CD4-positive, alpha-beta T cell treated with Interleukin-1 beta for 1 hour (primary cell): ENCODE measurements around the gene TLCD3B.
"Not testable (repeated sequence)": the region's sequence is repeated elsewhere in the genome, so short reads cannot be mapped to it uniquely, and the experiment has no call there.

ENCODE experiments used
- DNase-seq, 2 donors: peaks; one replicate each; pipeline ENCODE4 v3.0.0-alpha.2; 2020 to 2022

The TLCD3B gene

DNA sequence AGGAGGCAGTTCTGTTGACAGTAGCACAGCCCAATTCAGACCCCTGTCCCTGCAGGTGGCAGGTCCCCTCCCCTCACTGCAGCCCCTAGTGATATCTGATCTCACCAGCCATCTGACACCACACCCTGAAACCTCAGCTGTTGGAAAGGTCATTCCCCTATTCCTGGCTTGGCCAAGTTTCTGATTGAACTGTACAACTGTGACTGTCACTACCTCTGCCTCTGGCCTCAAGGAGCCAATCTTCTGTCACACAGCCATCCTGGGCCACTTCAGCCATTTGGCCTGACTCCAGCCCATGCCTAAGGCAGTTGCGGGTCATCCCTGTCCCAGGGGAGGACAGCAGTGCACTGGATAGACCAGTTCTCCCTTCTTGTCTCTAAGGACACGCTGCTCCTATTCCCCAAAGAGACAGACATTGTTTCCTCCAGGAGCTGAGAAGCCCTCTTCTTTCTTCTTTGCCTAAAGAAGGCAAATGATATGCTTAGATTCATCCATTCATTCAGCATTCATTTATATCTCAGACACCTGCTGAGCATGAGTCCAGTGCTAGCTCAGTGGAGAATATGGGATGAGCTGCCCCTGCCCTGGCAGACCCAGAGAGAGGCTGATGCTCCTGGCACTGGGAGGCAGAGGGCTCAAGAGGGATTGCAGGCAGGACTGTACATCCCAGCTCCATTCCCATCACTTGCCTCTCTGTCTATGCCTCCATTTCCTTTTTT lies 29.9 kb upstream of the TLCD3B start:
- no peak for DNase-seq

DNA sequence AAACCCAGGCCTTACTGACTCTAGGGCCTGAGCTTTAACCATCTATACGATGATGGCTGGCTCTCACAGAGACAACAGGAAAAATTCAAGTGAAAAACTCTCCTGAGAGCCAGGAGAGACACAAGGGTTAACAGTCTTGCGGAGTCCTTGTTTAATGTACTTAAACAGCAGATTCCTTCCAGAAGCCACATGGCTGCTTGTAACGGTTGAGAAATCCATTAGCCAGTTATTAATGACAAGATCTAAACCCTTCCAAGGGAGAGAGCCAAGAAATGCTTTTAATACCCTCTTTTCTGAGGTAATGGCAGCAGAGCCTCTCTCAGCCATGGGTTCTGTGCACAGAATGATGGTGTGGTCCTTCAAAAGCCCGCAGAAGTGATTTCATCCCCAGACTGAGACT lies 29.3 kb upstream of the TLCD3B start:
- no peak for DNase-seq

DNA sequence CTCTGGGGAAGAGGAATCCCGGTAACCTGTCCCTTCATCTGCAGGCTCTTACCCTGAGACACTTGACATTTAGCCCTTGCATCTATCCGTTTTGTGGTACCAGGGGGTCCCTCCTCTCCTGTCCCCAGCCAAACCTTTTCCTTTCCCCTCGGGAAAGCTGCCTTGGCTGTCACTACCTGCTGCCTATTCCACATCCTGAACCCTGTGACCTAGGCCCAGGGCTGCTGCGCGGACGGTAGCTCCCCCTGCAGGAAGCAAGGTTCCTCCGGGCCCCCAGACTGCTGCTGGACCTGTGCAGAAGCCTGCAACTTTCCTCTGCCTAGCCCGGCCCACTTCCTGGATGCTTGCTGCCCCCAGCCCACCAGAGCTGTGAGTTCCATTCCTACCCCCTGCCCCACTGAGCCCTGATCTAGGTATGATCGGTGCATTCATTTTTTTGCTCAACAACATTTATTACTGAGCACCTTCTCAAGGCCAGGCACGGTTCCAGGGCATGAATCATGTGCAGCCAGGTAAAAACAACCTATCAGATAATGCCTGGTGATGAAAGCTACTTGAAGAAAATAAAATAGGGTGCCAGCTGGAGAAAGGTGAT lies 24.0 kb upstream of the TLCD3B start:
- peak; percentile 44 to 53 for DNase-seq

DNA sequence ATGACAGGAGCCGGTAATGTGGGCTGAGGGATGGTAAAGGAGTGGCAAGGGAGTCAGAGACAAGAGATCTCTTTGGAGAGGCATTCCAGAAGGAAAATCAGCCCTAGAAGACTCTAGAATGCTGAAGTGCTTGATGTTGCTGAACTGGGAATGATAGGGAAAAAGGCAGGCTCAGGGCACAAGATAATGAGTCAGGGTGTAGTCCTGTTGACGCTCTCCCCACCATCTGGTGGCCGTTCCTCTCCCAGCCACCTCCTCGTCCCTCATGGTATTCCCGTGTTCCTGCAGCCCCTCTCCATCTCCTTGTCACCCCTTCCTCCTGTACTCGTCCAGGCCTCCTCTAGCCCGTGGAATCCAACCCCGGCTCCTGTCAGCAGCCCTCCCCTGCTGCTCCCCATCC lies 23.4 kb upstream of the TLCD3B start:
- no peak for DNase-seq

DNA sequence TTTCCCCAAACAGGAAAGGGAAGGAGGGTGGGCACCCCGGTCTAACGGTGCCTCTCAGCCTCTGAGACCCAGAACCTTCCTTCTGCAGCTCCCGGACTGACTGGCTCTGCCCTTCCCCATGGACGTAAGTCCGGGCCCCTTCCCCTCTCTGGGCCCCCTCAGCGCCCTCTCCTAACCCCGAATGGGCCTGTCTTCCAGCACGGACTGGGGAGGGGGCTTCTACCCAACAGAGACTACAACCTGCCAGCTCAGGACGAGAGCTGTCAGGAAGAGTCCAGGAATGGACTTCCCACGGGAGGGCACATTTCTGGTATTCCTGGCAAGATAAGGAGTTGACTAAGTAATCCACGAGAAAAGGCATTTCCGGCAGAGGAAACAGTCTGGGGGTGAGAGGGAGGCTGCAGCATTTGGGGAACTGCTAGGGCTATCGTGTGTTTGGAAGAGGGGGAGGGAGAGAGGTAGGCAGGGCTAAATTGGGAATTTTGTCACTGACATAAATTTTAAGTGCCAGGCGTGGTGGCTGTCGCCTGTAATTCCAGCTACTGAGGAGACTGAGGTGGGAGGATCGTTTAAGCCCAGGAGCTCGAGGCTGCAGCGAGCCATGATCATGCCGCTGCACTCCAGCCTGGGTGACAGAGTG lies 22.4 kb upstream of the TLCD3B start:
- DNase-seq = no peak

DNA sequence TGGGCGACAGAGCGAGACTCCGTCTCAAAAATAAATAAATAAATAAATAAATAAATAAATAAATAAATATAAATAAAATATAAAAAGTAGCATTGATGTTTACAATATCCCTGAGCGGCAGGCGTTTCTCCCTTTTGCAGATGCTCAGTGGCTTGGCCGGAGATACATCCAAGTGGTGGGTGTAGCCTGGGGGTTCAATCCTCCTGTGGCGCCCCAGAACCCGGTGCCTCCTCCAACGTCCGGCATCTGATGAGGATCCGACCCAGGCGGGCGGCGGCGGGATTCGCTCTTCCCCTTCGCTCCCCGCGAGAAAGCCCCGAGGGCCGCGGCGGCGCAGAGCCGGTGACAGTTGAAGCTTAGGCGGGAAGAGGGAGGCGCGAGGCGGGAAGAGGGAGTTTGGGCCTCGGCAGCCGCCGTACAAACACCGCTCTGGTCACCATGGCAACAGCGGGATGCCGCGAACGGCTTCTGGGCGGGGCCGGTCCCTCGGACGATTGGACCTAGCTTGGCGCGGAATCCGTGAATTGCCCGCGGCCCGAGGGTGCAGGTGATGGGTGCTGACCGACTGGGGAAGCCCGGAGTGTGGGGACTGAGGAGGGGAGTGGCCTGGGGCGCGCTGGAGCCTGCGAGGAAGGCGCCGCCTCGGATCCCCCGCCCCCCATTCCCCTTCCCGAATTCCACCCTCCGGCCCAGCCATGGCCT lies 21.8 kb upstream of the TLCD3B start:
- DNase-seq = peak; percentile 88 to 89

DNA sequence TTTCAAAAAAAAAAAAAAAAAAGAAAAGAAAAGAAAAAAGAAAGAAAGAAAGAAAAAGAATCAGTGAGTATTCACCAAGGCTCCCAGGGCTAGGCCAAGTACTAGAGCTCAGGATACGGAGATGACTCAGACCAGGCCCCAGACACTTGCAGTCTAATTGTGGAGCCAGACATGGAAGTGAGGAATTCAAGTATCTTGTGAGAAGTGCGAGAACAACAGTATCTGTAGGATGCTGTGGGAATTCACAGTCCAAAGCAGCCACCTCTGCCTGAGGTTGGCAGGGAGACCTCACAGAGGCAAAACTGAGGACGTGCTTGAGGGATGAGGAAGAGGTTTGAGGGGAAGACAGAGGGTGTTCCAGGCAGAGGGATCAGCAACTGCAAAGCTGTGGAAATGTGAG lies 20.4 kb upstream of the TLCD3B start:
- no peak for DNase-seq

DNA sequence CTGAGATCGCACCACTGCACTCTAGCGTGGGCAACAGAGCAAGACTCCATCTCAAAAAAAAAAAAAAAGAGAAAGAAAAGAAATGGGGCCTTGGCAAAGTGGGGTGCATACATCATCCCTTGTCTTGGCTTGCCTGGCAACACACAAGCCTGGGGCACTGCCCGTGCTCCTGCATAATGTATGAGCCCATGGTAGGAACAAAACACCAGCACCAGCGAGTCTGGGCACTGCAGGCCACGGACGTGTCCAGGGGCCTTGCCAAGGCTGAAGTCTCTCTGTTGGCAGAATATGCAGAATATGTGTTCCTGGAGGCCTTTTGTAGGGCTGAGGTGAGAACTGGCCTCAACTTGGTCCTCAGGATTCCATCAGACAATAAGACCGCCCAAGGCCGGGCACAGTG lies 18.8 kb upstream of the TLCD3B start:
- DNase-seq = no peak

DNA sequence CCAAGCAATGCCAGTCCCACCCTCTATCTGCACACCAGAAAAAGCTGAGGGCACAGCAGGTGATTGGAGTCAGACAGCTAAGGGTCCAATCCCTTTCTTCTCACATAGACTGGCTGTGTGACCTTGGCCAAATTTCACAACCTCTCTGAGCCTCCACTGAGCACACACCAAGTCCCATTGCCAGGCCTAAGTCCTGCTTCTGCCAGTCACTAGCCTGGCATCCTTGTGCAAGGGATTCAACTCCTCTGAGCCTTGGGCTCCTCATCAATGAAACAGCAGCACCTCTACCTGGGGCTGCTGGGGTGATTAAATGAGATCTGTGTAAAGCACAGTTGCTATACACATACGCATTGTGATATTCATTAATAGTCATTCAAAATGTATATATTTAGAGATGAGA lies 15.5 kb upstream of the TLCD3B start:
- no peak for DNase-seq

DNA sequence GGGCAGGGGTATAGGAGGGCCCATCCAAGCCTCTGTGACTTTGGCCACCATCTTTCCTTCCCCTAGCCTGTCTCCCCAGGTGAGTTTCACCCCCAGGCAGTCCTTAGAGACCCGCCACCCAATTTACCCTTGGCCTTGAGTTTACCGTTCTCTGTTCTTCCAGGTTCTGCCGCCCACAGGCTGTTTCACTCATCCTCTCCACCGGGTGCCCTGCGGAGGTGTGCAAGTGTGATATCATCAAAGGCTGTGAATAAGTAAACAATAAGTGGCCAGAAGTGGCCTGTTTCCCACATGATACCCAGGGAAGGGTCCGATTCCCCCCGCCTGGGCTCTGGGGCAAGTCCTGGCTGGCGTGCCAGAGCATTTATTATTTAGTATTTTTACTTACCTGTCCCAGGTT lies 15.1 kb upstream of the TLCD3B start:
- DNase-seq = no peak

DNA sequence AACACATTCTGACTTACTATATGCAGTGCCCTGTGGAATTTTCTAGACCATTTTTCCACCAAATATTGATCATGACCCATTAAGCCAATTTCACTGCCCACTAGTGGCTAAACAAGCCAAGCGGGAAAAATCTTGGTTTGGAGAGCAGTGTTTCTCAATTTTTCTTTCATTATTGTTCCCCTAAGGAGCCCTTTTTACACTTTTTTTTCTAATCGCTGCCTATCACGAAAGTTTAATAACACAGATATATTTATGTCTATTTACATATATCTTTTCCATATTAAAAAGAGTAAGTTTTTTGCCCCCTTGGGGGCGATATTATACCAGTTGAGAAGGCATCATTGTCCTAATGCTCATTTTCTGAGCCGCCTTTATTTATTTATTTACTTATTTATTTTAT lies 10.8 kb upstream of the TLCD3B start:
- DNase-seq = peak in 1 of 2 donors; percentile 50

DNA sequence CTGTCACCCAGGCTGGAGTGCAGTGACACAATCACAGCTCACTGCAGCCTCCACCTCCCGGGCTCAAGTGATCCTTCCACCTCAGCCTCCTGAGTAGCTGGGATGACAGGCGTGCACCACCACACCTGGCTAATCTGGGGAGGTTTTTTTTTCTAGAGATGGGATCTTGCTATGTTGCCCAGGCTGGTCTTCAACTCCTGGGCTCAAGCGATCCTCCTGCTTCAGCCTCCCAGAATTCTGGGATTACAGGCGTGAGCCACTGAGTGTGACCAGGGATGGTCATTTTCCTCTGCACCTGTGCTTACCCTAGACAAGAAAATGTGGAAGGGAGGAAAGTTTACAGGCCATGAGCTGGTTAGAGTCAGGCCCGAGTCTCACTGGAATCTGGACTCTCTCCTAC lies 9.6 kb upstream of the TLCD3B start:
- DNase-seq = not testable (repeated sequence)

DNA sequence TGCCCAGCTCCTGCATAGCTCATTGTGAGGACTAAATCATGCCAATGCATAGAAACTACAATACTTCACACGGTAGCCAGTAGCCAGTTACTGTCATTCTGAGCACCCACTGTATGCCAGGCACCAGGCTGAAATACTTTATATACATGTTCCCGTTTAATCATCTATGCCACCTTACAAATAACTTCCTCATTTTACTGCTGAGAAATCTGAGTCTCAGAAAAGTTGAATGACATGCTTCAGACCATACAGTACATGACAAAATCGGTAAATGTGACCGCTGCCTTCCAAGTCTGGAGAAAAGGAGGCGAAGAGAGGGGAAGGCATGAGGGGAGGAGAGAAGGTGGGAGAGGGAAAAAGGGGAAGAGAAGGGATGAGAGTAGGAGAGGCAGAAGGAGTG lies 9.2 kb upstream of the TLCD3B start:
- DNase-seq = no peak

DNA sequence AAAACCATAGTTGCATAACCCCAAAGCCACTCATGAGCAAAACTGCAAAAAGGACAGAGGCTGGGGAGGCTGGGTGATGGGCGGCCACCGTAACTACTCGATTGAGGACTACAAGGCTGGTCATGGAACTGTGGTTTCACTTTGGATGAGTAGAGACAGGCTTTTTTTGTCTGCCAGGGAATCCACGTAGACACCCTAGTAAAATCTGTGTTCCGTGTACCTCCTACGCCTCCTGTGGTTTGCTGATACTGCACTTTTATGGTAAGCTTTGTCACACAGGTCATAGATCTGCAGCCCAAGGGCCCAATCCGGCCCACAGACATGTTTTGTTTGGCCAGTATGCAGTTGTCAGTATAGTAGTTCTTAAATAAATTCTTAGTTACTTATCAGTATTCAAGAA lies 2.2 kb upstream of the TLCD3B start:
- DNase-seq = no peak

DNA sequence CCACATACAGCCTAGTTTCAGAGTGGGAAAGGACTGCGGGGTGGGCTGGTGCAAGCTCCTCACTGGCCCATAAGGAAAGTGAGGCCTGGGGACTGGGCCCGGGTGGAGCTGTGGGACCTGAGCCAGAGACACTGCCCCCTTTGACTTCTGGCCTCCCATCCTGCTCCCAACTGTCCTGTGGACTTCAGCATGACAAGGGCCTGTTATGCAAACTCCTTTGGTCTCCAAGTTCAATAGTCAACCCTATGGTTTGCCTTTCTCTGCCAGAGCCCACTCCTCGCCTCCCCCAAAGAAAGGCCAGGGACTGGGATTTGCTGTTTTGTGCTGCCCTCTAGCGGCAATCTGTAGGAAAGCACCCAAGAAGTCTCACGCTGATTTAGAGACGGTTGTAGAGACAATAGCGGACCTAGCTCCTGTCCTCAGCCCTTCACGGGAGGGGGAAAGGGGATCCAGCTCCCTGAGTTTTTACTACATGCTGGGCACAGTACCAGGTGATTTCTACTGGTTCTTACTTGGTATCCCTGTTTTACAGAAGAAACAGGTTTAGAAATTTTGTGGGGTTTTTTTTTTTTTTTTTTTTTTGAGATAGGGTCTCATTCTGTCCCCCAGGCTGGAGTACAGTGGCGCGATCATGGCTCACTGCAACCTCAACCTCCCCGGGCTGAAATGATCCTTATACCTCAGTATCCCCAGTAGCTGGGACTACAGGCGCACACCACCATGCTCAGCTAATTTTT lies 1.2 kb upstream of the TLCD3B start:
- DNase-seq = peak; percentile 59 to 73

DNA sequence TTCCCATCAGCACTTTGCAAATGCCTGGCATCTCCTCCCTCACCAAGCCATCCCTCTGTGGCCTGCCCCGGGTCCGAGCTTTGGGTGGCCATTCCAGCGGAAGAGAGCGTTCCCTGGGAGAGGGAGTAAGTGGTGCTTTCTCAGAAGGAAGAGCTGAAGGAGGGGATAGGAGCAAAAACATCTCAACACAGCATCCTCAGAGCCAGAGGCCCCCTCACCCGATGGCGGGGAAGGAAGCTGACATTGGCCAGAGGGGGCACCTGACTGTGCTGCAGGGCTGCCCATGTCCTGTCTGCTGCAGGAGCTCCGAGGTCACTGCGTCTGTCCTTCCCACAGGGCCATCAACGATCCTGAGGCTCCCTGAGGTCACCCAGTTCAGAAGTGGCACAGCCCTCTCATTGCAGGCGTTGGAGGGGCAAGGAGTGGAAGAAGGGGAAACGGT lies 427 bp upstream of the TLCD3B start:
- DNase-seq = no peak

DNA sequence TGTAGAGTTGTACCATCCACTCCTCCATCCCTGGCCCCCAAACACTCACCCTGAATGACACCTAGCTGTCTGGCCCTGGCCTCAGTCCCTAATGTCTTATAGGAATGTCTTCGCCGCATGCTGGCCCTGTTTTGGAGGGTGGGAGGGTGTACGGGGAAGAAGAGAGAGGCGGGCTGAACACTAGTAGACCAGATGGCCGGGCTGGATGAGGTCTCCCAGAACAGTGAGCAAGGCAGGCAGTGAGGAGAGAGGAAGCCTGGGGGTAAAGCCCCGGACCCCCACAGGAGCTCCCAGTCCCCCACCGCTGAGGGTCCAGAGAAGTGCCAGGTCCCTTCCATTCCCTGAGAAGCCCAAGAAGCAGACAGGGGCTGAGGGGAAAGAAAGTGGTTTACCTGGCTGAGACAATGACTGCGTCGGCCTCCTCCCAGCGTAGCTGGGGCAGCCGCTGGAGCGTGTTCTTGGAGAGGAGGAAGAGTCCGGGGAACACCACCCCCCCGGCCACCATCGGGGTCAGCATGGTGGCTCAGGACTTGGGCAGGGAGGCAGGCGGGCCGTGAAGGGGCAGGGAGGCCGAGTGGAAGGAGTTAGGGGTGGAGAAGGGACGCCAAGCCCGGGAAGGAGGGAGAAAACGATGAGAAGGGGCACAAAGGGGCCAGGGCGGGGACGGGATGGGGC lies 923 bp downstream of the TLCD3B start:
- DNase-seq = no peak

DNA sequence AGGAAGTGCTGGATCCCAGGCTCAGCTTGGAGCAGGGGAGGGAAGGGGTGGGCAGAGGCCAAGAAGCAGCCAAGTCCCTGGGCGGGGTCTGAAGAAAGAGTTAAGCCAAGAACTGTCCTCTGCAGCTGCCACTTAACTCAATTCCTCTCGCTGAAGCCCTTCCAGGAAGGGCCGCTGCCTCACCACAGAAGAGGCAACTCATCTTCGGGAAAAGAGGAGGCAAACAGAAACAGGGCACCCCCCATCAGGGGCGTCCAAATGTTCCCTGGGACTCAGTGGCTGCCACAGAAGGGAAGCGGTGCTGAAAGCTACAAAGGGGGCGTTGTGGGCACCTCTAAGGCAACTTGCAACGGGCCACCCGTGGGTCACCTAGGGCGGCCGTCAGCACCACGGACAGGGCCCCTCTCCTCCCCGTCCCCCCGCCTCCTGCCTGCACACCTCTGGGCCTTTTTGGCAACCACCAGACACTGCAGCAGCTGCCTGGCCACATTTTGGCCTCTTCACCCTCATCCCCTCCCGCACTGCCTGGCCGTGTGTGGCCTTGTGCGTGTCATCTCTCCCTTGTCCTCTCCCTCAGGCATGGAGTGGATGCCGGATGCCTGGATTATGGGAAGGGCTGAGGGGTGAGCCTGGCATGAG lies 2.5 kb downstream of the TLCD3B start:
- no peak for DNase-seq

DNA sequence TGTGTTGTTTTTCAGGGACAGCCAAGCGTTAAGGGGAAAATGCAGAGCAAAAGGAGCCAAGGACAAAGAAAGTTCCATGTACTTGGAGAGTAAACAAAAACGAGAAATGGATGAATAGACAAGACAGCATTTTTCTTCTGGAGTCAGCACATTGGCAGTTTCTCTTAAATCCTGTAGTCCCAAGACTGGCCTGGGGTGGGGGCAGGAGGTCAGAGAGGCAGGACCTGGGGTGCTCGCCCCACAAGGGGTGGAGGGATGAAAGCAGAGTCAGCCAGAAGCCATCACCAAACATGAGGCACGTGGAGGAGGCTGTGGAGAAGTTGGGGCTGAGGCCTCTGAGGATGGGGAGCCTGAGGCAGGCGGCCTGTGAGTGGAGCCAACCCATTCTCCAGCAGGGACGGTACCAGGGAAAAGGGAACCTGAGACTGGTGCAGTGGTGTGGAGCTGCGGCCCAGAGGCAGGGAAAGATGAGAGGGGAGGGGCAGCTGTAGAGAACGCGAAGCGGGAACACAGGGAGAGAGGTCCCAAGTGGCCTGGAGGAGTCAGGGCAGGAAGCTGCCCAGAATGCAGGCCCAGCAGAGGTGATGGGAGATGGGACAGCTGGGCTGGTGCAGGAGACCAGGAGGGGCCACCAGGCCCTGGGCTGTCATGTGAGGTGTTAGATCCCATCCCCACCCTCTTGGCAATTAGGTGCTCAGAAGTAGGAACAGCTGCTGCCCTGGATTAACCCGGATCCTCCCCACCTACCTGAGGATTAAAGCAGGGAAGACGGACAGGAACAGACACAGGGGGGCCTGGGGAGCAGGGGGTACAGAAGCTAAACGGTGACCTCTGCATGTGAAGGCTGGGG lies 3.3 kb downstream of the TLCD3B start:
- DNase-seq = no peak

DNA sequence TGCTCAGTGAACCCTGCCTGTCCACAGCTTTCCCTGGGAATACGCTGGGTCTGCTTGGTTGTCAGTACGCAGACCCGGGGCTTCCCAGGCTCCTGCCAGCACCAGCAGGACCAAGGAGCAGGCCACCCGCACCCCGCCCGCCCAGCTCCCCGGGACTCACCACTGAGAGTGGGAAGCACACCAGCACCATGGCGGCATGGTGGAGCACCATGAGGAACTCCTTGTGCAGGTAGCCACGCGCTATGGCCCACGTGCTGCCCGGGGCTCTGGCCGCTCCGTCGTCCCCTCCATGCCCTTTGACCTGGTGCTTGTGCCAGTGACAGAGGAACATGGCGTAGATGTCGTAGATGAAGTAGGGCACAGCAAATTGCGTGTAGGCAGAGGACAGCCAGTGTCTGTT lies 4.6 kb downstream of the TLCD3B start:
- DNase-seq = no peak

DNA sequence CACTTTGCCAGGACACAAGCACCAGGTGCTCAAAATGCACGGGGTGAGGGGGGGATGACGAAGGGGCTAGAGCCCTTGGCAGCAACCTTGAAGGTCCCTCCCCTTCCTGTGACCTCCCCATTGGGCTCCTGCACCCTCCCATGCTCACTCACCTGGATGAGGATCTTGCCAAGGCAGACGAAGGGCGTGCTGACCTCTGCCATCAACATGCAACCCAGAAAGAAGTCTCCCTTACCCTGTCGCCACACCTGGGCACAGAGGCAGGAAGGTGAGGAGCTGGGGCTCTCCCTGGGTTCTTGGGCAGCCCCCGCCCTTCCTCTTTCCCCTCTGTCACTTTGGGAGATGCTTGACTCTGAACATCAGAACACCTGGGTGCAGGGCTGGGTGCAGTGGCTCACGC lies 5.5 kb downstream of the TLCD3B start:
- no peak for DNase-seq
